HL-60 (cell line): Measurements from ENCODE around the gene ART1.
A peak's percentile ranks its signal among the peaks of the same experiment; 100 is the strongest.
"Not testable (repeated sequence)": the region's sequence is repeated elsewhere in the genome, so short reads cannot be mapped to it uniquely, and the experiment has no call there.

Experiments used
- DNase-seq, 2 experiments: peaks; one replicate each; pipeline ENCODE4 v3.0.0-alpha.2; 2010 to 2020; ENCODE audit warnings: low read depth in 1 of 2, low spot score in 1 of 2
- H3K27ac ChIP-seq: fragments of 250-450 bp; sonication (Bioruptor Pico); replicated peaks from 2 replicates; pipeline ENCODE4 v1.5.1; 2020; ENCODE audit warnings: mild to moderate bottlenecking, moderate library complexity
- H3K27me3 ChIP-seq: fragments of 250-450 bp; sonication (Bioruptor Pico); 2 replicates; pipeline ENCODE4 v1.5.1; 2021; ENCODE audit warnings: mild to moderate bottlenecking, moderate library complexity; ENCODE audit not compliant: insufficient read depth, poor library complexity, severe bottlenecking
- H3K4me3 ChIP-seq: replicated peaks from 2 replicates; pipeline ENCODE4 v1.5.1; 2011; ENCODE audit warnings: mild to moderate bottlenecking, control low read depth, low read length; ENCODE audit not compliant: insufficient read depth
- CTCF ChIP-seq: IDR thresholded peaks from one replicate; pipeline ENCODE4 v1.5.1; 2011; ENCODE audit warnings: low read length, control low read depth, inconsistent platforms; ENCODE audit not compliant: insufficient read depth
- GABPA ChIP-seq: IDR thresholded peaks from 2 replicates; pipeline ENCODE4 v1.6.1; 2012; ENCODE audit warnings: low read depth
- POLR2AphosphoS5 ChIP-seq: IDR thresholded peaks from 2 replicates; pipeline ENCODE4 v1.6.1; 2012; ENCODE audit warnings: low read depth
- SPI1 ChIP-seq: IDR thresholded peaks from 2 replicates; pipeline ENCODE4 v1.6.1; 2012; ENCODE audit warnings: low read depth, mild to moderate bottlenecking, borderline replicate concordance
- TF ChIP-seq, protein P1 (sequence below): IDR thresholded peaks from 2 replicates; pipeline ENCODE4 v1.6.1; 2012; ENCODE audit warnings: low read depth; ENCODE audit not compliant: insufficient replicate concordance

Gene ART1

GRCh38 chr11:3642071-3642951, 2.6 kb upstream of the ART1 start:
- H3K4me3 ChIP-seq: 0 out of 2 replicates have a peak overlapping the region, but pooled peaks have one; percentile 7
- peaks cover 10% of the 10 kb centered on the region for H3K27me3 ChIP-seq
- no peak overlapping the region for H3K27ac ChIP-seq
- no peak for DNase-seq
- TF ChIP-seq POLR2AphosphoS5: no peak
- TF ChIP-seq CTCF: no peak
- TF ChIP-seq SPI1: no peak
- no peak for TF ChIP-seq GABPA
- TF ChIP-seq, protein P1, sequence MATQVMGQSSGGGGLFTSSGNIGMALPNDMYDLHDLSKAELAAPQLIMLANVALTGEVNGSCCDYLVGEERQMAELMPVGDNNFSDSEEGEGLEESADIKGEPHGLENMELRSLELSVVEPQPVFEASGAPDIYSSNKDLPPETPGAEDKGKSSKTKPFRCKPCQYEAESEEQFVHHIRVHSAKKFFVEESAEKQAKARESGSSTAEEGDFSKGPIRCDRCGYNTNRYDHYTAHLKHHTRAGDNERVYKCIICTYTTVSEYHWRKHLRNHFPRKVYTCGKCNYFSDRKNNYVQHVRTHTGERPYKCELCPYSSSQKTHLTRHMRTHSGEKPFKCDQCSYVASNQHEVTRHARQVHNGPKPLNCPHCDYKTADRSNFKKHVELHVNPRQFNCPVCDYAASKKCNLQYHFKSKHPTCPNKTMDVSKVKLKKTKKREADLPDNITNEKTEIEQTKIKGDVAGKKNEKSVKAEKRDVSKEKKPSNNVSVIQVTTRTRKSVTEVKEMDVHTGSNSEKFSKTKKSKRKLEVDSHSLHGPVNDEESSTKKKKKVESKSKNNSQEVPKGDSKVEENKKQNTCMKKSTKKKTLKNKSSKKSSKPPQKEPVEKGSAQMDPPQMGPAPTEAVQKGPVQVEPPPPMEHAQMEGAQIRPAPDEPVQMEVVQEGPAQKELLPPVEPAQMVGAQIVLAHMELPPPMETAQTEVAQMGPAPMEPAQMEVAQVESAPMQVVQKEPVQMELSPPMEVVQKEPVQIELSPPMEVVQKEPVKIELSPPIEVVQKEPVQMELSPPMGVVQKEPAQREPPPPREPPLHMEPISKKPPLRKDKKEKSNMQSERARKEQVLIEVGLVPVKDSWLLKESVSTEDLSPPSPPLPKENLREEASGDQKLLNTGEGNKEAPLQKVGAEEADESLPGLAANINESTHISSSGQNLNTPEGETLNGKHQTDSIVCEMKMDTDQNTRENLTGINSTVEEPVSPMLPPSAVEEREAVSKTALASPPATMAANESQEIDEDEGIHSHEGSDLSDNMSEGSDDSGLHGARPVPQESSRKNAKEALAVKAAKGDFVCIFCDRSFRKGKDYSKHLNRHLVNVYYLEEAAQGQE: no peak

DNA sequence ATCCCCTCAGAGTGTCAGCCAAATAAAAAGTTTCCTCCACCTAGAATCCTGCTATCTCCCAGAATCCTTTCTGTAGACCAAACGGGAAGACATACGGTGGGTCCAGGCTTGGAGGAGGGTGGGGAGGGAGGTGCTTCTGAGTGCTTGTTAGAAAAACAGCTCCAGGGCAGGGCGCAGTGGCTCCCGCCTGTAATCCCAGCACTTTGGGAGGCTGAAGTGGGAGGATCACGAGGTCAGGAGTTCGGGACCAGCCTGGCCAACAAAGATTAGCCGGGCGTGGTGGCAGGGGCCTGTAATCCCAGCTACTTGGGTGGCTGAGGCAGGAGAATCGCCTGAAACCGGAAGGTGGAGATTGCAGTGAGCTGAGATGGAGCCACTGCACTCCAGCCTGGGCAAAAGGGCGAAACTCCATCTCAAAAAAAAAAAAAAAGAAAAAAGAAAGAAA, 1.8 kb upstream of the ART1 start:
- not testable (repeated sequence) for H3K27me3 ChIP-seq, H3K4me3 ChIP-seq, DNase-seq, H3K27ac ChIP-seq

GRCh38 chr11:3645552-3645951, 624 bp downstream of the ART1 start:
- TF ChIP-seq CTCF (no peak), SPI1 (no peak), POLR2AphosphoS5 (no peak), GABPA (no peak)
- TF ChIP-seq, protein P1: no peak

GRCh38 chr11:3648843-3649242, 3.9 kb downstream of the ART1 start:
- H3K27ac ChIP-seq, DNase-seq, H3K27me3 ChIP-seq, H3K4me3 ChIP-seq: not testable (repeated sequence)

More at GRCh38 chr11:3645552-3645951, 624 bp downstream of the ART1 start:
- Histone ChIP-seq H3K4me3 (no peak overlapping the region), H3K27me3 (peaks cover 10% of the 10 kb centered on the region), H3K27ac (no peak overlapping the region)
- no peak for DNase-seq

GRCh38 chr11:3649374-3649773, 4.4 kb downstream of the ART1 start:
- H3K27ac ChIP-seq, H3K4me3 ChIP-seq, H3K27me3 ChIP-seq, DNase-seq: not testable (repeated sequence)

DNA sequence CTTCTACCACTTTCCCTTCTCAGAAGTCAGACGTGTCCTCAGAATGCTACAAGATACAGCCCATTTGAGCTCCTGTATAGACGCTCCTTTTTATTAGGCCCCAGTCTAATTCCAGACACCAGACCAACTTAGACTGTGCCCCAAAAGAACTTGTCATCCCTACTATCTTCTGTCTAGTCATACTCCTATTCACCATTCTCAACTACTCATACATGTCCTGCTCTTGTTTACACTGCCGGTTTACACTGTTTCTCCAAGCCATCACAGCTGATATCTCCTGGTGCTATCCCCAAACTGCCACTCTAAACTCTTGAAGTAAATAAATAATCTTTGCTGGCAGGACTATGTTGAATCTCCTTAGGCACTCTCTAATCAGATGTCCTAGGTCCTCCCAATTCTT, 7.6 kb downstream of the ART1 start:
- H3K27me3 ChIP-seq, H3K27ac ChIP-seq, H3K4me3 ChIP-seq, DNase-seq: not testable (repeated sequence)
